HFFc6 (cell line): Measurements from ENCODE around the gene CRKL. TPM values are rescaled to one million over a fixed set of nuclear protein-coding genes. Genes with fewer than 3 reads are reported as not detected.
"Not testable (repeated sequence)": the region's sequence is repeated elsewhere in the genome, so short reads cannot be mapped to it uniquely, and the experiment has no call there.

Experiments used
- DNase-seq: peaks from one replicate; pipeline ENCODE4 v3.0.0-alpha.2; 2018
- H3K27ac Mint-ChIP-seq: 2 replicates; pipeline ENCODE4 v1.8.0; 2020; ENCODE audit warnings: mild to moderate bottlenecking, mixed read lengths
- H3K27me3 Mint-ChIP-seq: 2 replicates; pipeline ENCODE4 v1.8.0; 2021; ENCODE audit warnings: mild to moderate bottlenecking, moderate library complexity, mixed read lengths; ENCODE audit not compliant: insufficient read depth
- H3K36me3 Mint-ChIP-seq: 2 replicates; pipeline ENCODE4 v1.8.0; 2021; ENCODE audit warnings: low read depth, mixed read lengths
- H3K4me1 Mint-ChIP-seq: 2 replicates; pipeline ENCODE4 v1.8.0; 2020; ENCODE audit warnings: low read depth, mixed read lengths
- H3K4me3 Mint-ChIP-seq: 2 replicates; pipeline ENCODE4 v1.8.0; 2020; ENCODE audit warnings: mild to moderate bottlenecking, moderate library complexity, mixed read lengths
- H3K9me3 Mint-ChIP-seq: 2 replicates; pipeline ENCODE4 v1.8.0; 2020; ENCODE audit warnings: mild to moderate bottlenecking, mixed read lengths
- total RNA-seq, 6 experiments: library from RNA; stranded (reverse); fragmentation: NEBNext Ultra II Directional; extraction: Animal tissue kit (Norgen Biotek cat#: 25700); gene quantifications; 2 replicates in 1 of 6; 3 replicates in 5 of 6; pipeline ENCODE4 v1.2.3, GENCODE V29; 2021
- TF ChIP-seq, protein P1 (sequence below): fragments of 200-600 bp; sonication (generic); IDR thresholded peaks from 2 replicates; pipeline ENCODE4 v1.5.0; 2021; ENCODE audit warnings: antibody characterized with exemption, mild to moderate bottlenecking

Gene CRKL
- total RNA-seq, 6 experiments from 2014 or later = 44.0 to 51.5 (median 47.6) TPM

DNA sequence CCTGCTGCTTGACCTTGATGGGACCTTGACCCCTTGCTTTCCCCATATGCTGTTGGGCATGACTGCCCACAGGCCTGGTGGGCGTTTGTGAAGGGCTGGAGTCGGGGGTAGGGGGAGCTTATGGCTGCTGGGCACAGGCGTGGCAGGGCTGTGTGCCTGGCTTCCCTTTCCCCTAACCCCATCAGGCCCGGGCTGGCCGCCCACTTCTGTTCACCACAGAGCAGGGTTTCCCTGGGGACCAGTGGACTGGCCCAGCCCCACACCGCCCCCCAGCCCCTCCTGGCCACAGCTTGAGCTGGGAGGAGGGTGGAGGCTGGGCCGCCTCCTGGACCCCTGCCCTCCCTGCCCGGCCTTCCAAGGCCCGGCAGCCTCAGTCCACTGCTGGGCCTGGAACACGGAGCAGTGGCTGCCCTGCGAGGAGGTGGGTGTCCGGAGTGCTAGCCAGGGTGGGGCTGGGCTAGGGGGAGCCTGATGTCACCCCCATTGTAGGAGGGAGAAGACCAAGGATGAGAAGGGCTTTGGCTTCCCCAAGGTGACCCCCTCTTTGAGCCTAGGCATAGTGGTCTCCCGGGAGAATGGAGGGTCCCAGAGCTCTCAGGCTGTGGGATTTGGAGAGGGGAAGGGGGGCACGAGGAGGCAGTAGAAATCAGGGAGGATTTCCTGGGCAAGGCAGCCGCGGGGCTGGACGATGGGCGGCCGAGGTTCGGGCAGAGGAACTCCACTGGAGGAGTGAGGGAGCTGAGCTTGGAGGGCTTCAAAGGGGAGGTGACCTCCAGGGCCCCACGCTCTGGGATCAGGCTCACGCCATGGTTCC is 49.9 kb downstream of the CRKL start, which contains the start of gene AIFM3:
Gene AIFM3 (plus strand): TSS at position 373 of the 814 bp plus-strand sequence. CDS start 690 bp downstream, outside the sequence.
- Mint-ChIP-seq H3K27me3 (peaks cover 9% of the 10 kb centered on the region), H3K27ac (no peak within 1 kb of the TSS), H3K4me3 (no peak within 1 kb of the TSS), H3K4me1 (peaks cover 5% of the 10 kb centered on the region; the same call in 1 of the 2 replicates), H3K9me3 (no peaks in the 10 kb centered on the region), H3K36me3 (no peaks in the 10 kb centered on the region)
- TF ChIP-seq, protein P1, sequence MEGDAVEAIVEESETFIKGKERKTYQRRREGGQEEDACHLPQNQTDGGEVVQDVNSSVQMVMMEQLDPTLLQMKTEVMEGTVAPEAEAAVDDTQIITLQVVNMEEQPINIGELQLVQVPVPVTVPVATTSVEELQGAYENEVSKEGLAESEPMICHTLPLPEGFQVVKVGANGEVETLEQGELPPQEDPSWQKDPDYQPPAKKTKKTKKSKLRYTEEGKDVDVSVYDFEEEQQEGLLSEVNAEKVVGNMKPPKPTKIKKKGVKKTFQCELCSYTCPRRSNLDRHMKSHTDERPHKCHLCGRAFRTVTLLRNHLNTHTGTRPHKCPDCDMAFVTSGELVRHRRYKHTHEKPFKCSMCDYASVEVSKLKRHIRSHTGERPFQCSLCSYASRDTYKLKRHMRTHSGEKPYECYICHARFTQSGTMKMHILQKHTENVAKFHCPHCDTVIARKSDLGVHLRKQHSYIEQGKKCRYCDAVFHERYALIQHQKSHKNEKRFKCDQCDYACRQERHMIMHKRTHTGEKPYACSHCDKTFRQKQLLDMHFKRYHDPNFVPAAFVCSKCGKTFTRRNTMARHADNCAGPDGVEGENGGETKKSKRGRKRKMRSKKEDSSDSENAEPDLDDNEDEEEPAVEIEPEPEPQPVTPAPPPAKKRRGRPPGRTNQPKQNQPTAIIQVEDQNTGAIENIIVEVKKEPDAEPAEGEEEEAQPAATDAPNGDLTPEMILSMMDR = no peak
- no peak for DNase-seq

- DNase-seq = no peak
- no peaks in the 10 kb centered on the region for H3K36me3 Mint-ChIP-seq
- peaks cover 11% of the 10 kb centered on the region for H3K4me1 Mint-ChIP-seq
- H3K27me3 Mint-ChIP-seq = peaks cover 9% of the 10 kb centered on the region
- H3K4me3 Mint-ChIP-seq = no peak overlapping the region
- no peak overlapping the region for H3K27ac Mint-ChIP-seq
- TF ChIP-seq, protein P1 = no peak
- no peaks in the 10 kb centered on the region for H3K9me3 Mint-ChIP-seq
Measured at GRCh38 chr22:20967697-20968211, 50.5 kb downstream of the CRKL start.

DNA sequence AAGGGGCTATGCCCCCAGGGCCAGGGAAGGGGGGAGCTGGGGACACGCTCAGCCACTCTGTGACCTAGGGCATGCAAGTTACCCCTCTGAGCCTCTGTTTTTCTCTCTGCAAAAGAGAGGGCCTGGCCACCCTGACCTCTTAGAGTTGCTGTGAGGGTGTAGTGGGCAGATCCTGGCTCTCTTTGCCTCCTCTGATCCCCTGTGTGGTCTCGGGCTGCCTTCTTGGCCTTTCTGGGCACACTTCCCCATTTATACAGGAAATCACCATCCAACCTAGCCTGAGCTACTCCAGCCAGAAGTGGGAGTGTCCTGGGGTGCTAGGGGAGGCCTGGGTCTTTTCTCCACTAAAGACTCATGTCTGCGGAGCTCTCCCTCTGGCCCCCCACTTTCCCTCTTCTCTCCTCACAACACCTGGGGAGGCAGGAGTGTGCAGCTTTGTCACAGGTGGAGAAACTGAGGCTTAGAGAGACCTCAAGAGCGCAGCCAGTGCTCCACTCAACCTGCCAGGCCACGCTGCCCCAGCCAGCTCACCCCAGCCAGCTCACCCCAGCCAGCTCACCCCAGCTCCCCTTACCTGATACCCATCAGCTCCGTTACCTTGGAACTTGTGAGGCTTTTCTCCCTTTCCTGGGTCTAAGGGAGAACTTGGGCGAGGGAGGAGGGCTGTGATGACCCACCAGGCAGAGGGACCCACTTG is 51.2 kb downstream of the CRKL start:
- TF ChIP-seq, protein P1 = no peak
- H3K9me3 Mint-ChIP-seq = no peaks in the 10 kb centered on the region
- peaks cover 11% of the 10 kb centered on the region for H3K4me1 Mint-ChIP-seq
- no peak for DNase-seq
- H3K36me3 Mint-ChIP-seq = no peaks in the 10 kb centered on the region
- peaks cover 9% of the 10 kb centered on the region for H3K27me3 Mint-ChIP-seq
- H3K27ac Mint-ChIP-seq = no peak overlapping the region
- H3K4me3 Mint-ChIP-seq = no peak overlapping the region

DNA sequence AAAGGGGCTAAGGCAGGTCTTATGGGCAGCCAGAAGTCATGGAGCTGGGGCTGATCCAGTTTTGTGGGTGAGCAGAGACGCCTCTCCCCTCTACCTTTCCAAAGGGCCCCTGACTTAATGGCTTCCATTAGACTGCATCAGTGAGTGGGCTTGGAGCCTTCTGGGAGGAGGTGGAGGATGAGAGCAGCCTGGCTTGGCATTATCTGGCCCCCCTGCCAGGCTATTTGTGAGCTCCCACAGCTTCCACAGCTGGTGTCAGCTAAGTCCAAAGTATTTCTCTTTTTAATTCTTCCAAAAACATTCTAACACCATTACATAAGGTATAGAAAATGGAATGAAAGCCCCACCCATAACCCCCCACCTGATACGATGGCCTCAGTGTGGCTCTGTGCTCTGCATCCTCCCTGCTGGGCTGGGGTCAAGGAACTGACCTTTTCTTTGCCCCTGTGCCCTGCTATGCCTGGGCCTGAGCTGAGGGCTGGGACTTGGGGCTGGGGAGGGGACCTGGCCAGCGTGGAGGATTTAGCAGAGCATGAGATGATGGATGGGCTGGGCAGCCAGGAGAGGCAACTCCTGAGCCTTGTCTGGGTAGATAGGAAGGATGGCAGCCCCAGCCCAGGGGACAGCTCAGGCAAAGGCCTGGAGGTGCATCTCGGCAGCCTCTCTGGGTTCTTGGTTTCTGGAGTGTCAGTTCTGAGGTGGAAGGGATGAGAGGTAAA is 53.9 kb downstream of the CRKL start:
- Mint-ChIP-seq H3K27ac (no peak overlapping the region), H3K9me3 (no peaks in the 10 kb centered on the region), H3K4me1 (peaks cover 6% of the 10 kb centered on the region; the same call in 1 of the 2 replicates), H3K4me3 (no peak overlapping the region), H3K27me3 (peaks cover 5% of the 10 kb centered on the region), H3K36me3 (no peaks in the 10 kb centered on the region)
- DNase-seq = no peak
- TF ChIP-seq, protein P1 = no peak

DNA sequence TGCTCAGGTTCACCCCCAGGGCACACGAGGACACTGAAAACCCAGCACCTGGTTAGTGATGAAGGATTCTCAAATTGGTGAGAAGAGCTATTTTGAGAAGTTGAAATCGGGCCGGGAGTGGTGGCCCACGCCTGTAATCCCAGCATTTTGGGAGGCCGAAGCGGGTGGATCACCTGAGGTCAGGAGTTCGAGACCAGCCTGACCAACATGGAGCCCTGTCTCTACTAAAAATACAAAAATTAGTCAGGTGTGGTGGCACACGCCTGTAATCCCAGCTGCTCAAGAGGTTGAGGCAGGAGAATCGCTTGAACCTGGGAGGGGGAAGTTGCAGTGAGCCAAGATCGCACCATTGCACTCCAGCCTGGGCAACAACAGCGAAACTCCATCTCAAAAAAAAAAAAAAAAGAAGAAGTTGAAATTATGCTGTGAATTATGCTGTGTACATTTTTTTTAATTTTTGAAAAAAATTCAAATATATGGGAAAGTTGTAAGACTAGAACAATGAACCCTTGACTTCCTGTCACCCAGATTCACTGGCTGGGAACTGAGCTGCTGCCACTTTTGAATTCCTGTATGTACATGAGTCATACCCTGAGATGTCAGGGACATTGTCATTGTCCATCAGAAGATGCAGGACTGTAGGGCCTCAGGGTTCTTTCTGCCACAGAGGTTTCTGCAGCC is 54.9 kb downstream of the CRKL start:
- not testable (repeated sequence) for H3K9me3 Mint-ChIP-seq, H3K27me3 Mint-ChIP-seq, H3K27ac Mint-ChIP-seq, H3K4me1 Mint-ChIP-seq, H3K4me3 Mint-ChIP-seq, H3K36me3 Mint-ChIP-seq
- DNase-seq = peak; percentile 9
